GM15510 (cell line): ENCODE results near the gene VPS33A.

ENCODE experiments used
- POLR2A ChIP-seq: IDR thresholded peaks from 3 replicates; pipeline ENCODE4 v1.6.1; 2011; ENCODE audit warnings: borderline replicate concordance; ENCODE audit not compliant: insufficient read length; ENCODE audit errors: extremely low read depth

Gene VPS33A

DNA sequence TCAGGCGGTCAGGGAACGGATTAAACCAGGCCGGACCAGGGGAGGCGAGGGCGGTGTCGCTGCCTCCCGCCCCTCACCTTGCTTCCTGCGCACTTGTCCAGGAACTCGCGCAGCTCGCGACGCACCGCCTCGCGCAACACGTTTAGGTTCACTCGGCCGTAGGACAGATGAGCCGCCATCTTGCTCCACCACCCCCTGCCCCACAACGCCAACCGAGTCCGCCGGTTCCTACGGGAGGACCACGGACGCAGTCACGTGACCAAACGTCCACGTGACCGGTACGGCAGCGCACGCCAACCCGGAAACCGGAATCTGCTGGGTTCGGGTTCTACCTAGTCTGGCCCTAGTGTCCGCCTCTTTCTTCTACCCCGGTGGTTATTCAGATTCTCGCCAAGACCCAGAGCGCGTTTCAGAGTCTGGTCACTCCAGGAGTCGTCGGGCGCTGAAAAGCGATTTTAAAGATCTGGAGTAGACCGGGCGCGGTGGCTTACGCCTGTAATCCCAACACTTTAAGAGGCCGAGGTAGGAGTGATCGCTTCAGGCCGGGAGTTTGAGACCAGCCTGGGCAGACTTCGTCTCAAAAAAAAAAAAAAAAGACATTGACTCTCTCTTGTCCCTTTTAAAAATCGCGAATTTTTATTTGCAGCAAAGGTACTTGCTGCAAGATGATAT is at the start of gene VPS33A:
VPS33A (minus strand) TSS at position 265 of the 672 bp plus-strand sequence; CDS start at position 179, 86 bp downstream.
- TF ChIP-seq POLR2A, result peak; percentile 86

DNA sequence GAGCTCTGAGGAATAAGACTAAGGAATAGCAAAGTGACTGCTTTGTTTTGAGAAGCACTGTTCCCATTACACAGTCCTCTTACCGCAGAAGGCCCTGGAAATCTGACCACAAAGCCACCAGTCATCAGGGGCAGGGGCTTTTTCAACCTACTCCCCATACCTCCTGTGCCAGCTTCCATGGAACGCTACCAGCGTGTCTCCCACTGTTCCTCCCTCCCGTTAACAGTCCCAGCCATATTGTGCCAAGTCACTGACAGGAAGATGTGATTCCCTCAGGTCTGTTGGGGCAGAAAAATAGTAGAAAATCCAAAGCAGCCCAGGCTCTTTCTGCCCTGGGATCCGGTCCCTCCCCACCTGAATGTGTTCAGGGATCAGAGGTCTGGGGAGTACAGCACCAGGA is 46.6 kb upstream of the VPS33A start:
- TF ChIP-seq POLR2A, result no peak

DNA sequence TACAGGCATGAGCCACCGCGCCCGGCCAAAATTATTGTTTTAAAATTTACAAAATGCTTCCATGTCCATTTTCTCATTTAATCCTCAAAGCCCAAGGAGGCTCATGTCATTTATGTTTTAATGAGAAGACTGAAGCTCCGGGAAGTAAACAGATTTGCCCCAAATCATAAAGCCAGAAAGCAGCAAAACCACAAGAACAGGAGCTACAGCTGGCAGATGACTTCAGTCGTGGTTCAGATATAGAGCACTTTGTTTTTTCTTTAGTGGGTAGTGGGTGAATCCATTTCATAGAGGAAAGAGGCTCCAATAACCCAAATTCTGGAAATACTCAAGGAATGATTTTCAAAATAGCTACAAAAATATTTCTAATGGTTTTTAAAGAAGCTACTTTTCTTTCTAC is 45.4 kb upstream of the VPS33A start:
- no peak for TF ChIP-seq POLR2A

DNA sequence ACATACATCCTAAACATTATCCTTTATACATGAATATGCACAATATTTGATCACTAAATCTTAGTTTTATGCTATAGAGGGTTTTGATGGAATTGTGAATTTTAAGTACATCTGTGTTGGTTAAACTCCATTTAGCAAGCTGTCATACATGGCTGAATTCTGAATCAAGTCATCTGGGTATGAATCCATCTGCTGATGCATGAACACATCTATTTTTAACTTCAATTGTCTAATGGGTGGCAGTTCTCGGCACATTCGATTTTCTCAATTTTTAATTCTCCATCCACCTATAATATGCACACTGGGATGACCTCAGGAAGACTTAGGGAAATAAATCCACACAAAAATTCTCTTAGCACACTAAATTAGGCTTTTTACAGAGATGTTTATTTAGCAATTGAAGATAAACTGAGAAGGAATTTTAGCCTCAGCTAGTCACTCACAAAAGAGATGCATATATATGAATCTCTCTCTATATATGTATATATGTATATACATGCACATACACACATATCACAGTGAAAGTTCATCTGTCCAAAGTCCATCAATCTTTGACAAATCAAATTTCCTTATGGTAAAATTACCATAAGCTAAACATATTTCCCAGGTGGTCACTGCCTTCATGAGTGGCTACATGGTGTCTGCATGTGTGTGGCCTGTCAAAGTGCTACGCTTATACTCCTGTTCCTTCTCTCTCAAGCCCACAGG is 44.5 kb upstream of the VPS33A start:
- no peak for TF ChIP-seq POLR2A

DNA sequence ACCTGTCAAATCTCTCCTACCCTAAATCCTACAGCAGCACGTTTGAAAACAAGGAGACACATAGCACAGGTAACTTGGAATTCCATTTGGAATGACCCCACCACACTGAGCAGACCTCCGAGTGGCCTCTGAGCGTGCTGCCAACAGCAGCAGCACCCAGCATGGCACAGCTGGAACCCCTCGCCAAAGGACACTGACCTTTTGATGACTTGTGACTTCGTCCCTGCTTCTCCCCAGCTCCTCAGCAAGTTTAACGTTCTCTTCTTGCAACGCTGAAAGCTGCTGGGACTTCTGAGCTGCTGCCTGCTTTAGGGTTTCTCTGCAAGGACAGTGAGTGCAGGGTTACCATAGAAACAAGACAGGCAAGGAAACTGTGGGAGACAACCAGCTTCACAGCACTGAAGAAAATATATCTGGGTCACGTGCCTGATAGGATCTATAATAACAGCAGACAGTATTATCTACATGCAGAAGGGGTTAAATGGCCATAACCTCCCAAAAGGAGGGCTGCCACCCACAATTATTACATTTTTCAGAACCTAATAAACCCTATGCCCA is 43.3 kb upstream of the VPS33A start:
- no peak for TF ChIP-seq POLR2A

DNA sequence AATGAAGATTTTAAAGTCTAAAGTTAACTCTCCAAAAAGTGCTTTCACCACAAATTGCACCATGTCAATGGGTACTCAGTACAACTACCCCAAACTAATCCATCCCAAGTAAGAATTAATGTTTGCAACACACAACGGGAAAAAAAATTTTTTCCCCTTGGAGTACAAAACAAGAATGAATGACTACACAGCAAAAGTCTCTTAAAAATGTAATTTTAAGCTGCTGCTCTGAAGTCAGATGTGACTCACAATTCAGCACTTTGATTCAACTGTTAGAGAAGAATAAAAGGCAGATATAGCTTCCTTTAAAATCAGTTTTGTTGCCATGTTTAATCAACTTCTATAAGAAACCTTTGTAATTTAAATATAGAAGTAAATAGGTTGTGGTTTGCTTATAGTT is 42.5 kb upstream of the VPS33A start:
- TF ChIP-seq POLR2A, result no peak

DNA sequence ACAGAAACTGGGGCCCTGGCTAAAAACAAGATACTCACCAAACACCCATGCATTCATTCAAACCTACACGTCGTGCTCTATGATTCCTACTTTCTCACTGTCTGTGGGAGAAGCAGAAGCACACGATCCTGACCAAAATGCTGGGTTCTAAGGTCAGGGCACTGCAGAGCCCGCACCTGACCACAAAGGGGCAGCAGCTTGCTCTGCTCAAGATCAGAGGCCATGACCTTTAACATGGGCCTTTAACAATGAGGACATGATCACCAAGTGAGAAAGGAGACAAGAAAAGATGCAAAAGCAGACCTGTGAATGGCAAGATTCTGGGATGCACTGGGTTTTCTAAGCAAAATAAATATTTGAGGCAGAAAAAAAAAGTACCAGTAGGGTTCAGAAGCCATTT is 40.1 kb upstream of the VPS33A start:
- TF ChIP-seq POLR2A, result no peak

DNA sequence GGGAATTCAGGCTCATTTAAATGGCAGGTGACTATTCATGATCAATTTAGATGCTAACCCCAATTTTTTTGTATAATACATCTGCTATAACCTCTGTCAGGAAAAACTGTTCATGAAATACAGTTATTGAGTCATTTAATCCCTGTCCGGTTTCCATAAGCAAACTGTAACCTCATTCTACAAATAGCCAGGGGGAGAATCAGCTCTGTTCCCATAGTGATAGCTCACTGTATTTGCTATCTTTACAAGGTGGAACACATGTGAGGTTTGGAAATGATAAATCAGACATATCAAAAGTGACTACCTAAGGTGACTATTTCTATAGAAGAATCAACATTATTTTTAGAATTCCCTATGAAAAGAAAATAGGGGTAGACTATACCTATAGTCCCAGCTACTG is 38.6 kb upstream of the VPS33A start:
- TF ChIP-seq POLR2A, result no peak

DNA sequence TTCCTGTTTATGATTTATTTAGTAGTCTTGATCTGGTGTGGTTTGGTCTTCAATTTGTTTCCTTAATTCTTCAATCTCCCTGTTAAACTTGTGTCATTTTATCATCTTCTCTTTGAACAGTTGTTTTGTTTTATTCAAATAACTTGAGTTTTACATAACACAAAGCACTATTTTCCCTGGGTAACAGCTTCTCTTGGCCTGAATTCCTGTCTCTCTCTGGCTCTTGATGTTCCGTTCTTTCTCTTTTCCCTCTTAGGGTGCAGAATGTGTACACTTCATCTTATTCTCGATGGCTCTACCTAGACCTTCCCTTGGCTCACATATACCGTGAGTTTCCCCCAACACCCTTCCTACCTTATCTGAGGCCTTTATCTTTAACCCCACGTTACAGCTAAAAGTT is 36.8 kb upstream of the VPS33A start:
- no peak for TF ChIP-seq POLR2A

DNA sequence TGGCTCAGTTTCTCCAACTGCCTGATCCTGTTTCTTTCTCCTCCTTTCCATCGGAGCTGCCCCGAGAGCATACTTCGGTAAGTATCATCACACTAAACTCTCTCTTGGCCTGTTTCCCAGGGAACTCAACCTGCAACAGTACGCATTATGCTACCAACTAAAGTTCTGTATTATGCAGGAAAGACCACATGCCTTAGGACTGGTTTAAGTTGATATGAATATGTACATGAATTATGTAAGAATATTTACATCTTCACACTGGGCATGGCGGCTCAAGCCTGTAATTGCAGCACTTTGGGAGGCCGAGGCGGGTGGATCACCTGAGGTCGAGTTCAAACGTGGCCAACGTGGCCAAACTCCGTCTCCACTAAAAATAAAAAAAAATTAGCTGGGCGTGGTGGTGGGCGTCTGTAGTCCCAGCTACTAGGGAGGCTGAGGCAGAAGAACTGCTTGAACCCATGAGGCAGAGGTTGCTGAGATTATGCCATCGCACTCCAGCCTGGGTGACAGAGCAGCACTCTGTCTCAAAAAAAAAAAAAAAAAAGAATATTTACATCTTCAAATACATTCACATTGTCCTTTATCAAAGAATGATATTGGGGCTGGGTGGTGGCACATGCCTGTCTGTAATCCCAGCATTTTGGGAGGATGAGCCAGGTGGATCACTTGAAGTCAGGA is 31.9 kb upstream of the VPS33A start:
- TF ChIP-seq POLR2A, result no peak

DNA sequence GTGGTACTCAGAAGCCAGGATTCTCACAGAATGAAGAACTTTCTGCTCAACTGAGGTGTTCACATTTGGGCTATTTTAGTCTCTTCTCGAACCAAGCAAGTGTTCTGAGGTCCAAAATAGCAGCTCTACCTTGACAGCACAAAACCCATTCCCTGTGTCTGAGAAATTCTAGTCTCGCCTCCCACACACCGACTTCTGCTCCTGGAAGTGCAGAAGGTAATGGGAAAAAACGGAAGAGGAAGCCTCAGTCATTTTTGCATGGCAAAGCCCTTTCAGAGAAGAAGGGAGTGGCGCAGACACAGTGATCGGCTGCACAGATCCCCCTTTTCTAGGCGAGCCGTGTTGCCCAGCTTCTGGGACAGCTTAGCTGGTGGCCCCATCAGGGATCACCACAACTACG is 31.2 kb upstream of the VPS33A start:
- TF ChIP-seq POLR2A, result no peak

DNA sequence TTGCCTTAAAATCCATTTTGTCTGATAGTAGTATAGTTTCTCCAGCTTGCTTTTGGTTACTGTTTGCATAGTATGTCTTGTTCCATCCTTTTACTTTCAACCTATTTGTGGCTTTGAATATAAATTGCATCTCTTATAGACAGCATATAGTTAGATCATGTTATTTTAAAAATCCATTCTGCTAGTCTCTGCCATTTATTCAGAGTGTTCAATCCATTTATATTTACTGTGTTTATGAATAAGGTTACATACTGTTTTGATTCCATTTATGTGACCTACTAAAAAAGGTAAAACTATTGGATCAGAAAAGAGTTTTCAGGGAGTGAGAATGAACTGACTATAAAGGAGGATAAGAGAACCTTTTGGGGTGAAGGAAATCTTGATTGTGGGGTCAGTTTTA is 29.6 kb upstream of the VPS33A start:
- no peak for TF ChIP-seq POLR2A

DNA sequence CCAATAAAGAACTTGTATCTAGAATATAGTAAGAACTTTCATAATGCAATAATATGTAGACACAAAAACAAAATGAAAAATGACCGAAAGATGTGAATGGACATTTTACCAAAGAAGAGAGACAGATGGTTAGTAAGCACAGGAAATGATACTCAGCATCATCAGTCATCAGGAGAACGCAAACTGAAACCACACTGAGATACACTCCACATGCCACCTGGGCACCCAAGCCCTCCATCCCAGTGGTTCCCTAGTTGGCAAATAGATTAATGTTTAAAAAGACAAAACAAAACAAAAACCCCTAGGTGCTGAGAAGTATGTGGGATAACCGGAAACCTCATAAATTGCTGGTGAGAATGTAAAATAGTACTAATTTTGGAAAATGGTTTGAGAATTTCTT is 26.8 kb upstream of the VPS33A start:
- no peak for TF ChIP-seq POLR2A

DNA sequence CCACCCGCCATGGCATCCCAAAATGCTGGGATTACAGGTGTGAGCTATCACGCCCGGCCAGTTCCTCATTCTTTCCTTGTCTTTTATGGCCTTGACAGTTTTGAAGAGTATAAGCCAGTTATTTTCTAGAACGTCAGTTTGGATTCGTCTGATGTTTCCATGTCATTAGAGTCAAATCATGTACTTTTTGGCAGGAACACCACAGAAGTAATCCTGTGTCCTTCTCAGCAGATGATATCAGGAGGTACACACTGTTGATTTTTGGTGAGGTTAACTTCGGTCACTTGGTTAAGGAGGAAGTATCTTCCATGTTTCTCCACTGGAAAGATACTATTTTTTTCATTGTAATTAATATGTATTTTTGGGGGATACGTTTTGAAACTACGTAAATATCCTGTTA is 25.1 kb upstream of the VPS33A start:
- no peak for TF ChIP-seq POLR2A

DNA sequence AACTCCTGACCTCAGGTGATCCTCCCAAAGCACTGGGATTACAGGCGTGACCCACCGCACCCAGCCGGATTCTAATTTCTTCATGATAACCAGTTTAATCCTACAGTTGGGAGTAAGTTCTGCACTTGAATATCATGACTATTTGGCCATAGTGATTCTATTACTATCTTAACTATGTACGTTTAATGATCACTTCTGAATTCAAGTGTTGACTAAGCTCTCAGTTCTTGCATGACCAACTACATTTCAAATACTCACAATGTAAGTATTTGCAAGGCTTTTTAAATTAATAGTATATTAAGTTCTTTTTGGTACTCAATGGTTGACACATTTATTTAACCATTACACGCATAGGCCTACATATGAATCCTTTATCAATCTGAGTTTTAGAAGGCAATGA is 17.4 kb upstream of the VPS33A start:
- TF ChIP-seq POLR2A, result no peak

DNA sequence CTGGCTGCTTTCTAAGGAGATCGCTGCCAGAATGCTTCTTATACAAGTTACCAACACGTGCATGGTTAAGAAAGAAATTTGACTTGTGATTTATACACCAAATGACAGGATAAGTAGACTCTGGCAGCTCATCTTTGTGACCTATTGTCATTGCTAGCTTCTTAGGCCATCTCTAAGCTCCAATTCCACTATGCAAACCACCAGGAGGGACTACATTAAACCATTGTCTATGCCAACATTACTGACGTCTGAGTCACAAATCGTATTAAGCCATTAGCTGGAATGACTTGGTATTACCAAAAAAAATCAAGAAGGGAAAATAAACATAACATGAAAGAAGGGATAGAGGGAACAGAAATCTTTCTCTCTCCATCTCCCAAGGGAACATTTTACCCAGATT is 15.8 kb upstream of the VPS33A start:
- no peak for TF ChIP-seq POLR2A

DNA sequence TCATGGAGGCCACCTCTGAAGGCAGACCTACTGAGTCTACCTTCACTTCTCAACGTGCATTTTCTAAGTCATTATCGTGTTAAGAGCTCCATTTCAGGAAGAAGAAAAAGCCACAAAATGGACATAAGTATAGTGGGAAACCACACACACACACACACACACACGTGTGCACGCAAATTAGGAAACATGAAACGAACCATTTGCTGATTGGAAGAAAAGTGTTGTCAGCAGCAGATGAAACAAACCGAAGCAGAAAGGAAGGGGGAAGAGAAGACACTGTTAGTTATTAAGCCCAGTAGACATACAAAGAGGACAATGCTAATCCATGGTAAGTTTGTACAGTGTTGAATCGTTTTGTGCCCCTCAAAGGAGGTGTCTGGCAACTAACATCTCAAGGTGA is 9.9 kb upstream of the VPS33A start:
- no peak for TF ChIP-seq POLR2A

DNA sequence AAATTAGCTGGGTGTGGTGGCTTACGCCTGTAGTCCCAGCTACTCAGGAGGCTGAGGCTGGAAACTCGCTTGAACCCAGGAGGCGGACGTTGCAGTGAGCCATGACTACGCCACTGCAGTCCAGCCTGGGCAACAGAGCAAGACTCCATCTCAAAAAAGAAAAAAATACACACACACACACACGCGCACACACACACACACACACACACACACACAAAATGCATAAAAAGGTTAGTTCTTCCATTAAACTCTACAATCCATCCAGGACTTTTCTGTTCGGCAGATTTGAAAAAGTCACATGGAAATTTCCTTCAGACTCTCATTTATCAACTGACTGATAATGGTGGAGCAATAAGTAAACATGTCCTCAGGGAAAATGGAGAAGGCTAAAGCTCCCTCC is 9.2 kb upstream of the VPS33A start:
- no peak for TF ChIP-seq POLR2A
